NCI-H2081 treated with DMSO at 0.1 percent for 48 hours (cell line): ENCODE results near the gene TIMM17A.
"Not testable (repeated sequence)": the region's sequence is repeated elsewhere in the genome, so short reads cannot be mapped to it uniquely, and the experiment has no call there.

Experiments
- DNase-seq: peaks from one replicate; lab custom pipeline; 2025; lab: John Stamatoyannopoulos, UW

Gene TIMM17A

DNA sequence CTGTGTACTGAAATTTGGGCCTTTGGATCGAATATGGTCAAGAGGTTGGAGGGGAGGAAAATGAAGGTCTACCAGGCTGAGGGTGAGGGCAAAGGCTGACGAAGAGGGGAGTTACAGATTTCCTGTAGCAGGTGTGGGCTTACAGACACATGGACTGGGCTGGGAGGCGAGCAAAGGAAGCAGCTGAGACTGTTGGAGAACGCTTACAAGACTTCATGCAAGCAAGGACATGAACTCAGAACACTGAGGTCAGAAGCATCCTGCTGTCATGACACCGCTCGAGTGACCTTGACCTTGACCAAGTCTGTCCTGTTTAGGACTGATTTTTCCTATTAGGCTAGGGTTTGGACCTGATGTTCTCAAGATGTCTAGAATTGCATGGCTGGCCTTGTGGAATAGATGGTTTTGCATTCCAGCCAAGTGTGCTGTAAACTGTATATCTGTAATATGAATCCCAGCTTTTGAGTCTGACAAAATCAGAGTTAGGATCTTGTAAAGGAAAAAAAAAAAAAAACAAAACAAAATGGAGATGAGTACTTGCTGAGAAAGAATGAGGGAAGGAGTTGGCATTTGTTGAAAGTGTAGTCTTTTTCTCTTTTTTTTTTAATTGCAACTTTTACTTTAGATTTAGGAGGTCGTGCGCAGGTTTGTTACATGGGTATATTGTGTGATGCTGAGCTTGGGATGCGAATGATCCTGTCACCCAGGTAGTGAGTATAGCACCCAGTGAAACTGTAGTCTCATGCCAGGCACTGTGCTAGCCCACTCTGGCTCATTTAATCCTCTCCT lies 60.9 kb downstream of the TIMM17A start:
- DNase-seq = no peak

DNA sequence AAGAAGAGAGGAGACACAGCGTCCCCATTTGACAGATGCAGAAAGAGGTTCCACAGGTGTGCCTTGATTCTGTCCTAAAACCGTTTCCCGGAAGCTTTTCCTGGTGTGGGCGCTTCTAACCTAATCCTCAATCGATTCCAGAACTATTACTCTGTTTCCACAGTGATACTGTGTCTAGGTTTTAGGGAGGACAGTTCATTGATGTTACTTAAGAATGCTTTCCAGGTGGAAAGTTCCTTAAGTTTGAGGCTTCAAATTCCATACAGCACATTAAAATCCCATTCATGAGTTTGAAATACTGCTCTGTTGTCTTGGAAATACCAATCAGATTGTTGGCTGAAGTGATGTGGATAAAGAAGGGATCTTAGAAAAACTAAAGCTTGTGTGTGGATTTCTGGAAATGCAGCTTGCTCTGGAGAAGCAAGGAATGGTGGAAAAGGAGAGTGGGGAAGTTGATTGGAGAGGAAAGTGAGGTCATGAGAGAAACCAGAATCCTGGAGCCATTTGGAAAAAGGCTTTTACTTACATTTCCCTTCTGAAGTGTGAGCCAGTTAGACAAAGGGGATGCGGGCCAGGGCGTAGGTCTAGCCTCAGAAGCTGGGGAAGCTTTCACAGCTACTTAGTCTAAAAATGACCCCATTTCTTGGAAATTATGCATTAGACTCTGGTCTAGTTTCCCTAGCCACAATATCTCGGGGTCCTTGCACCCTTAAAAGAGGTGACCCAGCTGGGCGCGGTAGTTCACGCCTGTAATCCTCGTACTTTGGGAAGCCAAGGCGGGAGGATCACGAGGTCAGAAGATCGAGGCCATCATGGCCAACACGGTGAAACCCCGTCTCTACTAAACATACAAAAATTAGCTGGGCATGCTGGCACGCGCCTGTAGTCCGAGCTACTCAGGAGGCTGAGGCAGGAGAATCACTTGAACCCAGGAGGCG lies 61.8 kb downstream of the TIMM17A start:
- no peak for DNase-seq

DNA sequence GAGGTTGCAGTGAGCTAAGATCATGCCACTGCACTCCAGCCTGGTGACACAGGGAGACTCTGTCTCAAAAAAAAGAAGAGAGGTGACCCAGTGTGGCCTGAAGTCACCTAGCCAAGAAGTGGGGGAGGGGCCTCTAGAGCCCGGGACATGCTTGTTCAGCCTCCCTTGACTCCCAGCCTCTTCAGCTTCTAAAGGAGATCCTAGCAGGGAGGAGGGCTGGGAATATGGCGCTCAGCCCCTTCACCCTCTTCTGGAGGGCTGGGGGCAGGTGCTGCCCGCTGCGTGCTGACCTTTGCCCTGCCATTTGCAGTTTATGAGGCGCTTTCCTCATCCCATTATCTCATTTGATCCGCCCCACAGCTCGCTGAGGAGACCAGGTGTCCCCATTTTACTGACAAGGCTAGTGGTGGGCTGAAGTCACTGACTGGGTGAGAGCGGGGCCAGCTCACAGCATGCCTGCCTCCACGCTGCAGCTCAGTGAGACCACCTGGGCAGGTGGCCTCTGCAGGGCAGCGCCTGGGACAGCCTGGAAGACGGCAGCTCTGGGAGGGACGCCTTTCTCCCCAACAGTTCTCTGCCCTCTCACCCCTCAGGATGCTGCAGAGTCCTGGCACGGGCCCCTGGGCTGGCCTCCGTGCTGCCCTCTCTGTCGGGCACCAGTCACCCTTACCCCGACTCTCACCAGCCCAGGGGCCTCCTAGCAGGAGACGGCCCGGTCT lies 62.6 kb downstream of the TIMM17A start:
- DNase-seq = no peak

DNA sequence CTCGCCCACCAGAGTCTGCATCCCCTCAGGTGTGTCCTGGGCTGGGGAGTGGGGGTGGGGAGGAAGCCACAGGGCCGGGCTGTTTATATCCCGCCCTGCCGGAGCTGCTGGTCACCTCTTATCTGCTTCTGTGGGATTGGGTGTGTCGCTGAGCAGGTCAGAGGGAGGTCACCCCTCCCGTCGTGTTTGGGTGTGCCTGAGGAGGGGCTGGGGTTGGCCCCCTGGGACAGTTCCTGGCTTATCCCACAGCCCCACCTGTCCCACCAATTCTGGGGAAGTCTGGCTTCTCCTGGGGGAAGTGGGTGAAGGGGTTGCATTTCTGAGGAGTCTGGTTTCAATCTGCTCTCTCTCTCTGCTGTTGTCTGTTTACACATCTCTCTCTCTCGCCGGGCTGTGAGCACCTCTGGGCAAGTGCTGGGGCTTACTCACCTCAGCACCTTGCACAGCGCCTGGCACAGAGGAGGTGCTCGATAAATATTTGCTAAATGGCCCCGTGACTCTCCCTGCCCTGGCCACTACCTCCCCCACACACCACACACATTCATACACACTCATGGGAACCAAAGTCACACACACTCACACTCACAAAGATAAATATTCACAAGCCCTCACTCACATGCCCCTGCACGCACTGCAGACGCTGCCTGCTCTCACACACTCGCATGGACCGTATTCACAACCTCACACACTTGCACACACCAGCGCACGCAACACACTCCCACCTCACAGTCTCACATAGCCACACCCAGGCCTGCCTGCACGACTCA lies 63.3 kb downstream of the TIMM17A start:
- DNase-seq = no peak

DNA sequence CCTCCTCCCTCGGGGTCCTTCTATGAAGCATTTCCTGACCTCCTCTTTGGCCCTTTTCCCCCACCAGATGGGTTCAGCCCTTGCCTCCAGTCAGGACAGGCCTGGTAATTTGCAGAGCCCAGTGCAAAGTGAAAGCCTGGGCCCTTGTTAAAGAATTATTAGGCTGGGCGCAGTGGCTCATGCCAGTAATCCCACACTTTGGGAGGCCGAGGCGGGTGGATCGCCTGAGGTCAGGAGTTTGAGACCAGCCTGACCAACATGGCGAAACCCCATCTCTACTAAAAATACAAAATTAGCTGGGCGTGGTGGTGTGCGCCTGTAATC lies 63.9 kb downstream of the TIMM17A start:
- DNase-seq = not testable (repeated sequence)
